WTC11 (cell line): ENCODE results near the gene B4GALT4. TPM values are rescaled to one million over a fixed set of nuclear protein-coding genes. Genes with fewer than 3 reads are reported as not detected.

Experiments used
- ATAC-seq: fragments of 200-7000 bp; cut with Tn5 transposase; 2 replicates; pipeline ENCODE4 v1.10.0; 2021; ENCODE audit warnings: mild to moderate bottlenecking, moderate library complexity
- CTCF ChIA-PET: fragments of 300-600 bp; sonication (Branson Sonifier 250); formaldehyde crosslinking; loops from one replicate; lab custom pipeline; 2021; ENCODE audit warnings: antibody characterized with exemption; lab: Charles Lee
- POLR2A ChIA-PET: fragments of 350-600 bp; sonication (Branson Sonifier 250); formaldehyde crosslinking; loops from one replicate; lab custom pipeline; 2021; ENCODE audit warnings: antibody characterized with exemption; lab: Charles Lee
- DNase-seq: peaks from one replicate; pipeline ENCODE4 v3.0.0; 2021; ENCODE audit warnings: low spot score
- H3K27ac Mint-ChIP-seq: 2 replicates; pipeline ENCODE4 v1.8.0; 2021; ENCODE audit warnings: mixed read lengths
- H3K27me3 Mint-ChIP-seq: 2 replicates; pipeline ENCODE4 v1.8.0; 2021; ENCODE audit warnings: low read depth, mild to moderate bottlenecking, moderate library complexity, mixed read lengths
- H3K36me3 Mint-ChIP-seq: 2 replicates; pipeline ENCODE4 v1.8.0; 2021; ENCODE audit warnings: mixed read lengths
- H3K4me1 Mint-ChIP-seq: 2 replicates; pipeline ENCODE4 v1.8.0; 2022; ENCODE audit warnings: mixed read lengths
- H3K4me3 Mint-ChIP-seq: 2 replicates; pipeline ENCODE4 v1.8.0; 2021; ENCODE audit warnings: mild to moderate bottlenecking, moderate library complexity, mixed read lengths
- H3K9me3 Mint-ChIP-seq: 2 replicates; pipeline ENCODE4 v1.8.0; 2021; ENCODE audit warnings: mixed read lengths
- E2F1 ChIP-seq: sonication (generic); formaldehyde crosslinking; IDR thresholded peaks from 2 replicates; pipeline ENCODE4 v1.8.0; 2022; ENCODE audit warnings: mild to moderate bottlenecking, missing genetic modification reagents
- E2F5 ChIP-seq: sonication (generic); formaldehyde crosslinking; IDR thresholded peaks from 2 replicates; pipeline ENCODE4 v1.8.1; 2022; ENCODE audit warnings: mild to moderate bottlenecking, moderate library complexity, missing genetic modification reagents
- ELF4 ChIP-seq: sonication (generic); formaldehyde crosslinking; IDR thresholded peaks from 2 replicates; pipeline ENCODE4 v1.8.1; 2022; ENCODE audit warnings: low read depth, mild to moderate bottlenecking, moderate library complexity, missing genetic modification reagents
- FOXJ3 ChIP-seq: sonication (generic); formaldehyde crosslinking; IDR thresholded peaks from 2 replicates; pipeline ENCODE4 v1.9.0; 2021; ENCODE audit warnings: missing genetic modification reagents, mild to moderate bottlenecking, borderline replicate concordance
- GTF2I ChIP-seq: fragments of 250-450 bp; sonication (Bioruptor Pico); conservative IDR thresholded peaks from 2 replicates; pipeline ENCODE4 v1.4.0; 2021; ENCODE audit warnings: mild to moderate bottlenecking
- HMGA2 ChIP-seq: fragments of 250-450 bp; sonication (Bioruptor Pico); IDR thresholded peaks from 2 replicates; pipeline ENCODE4 v1.4.0; 2021; ENCODE audit warnings: mild to moderate bottlenecking, moderate library complexity
- JAZF1 ChIP-seq: fragments of 250-450 bp; sonication (Bioruptor Pico); IDR thresholded peaks from 2 replicates; pipeline ENCODE4 v1.9.0; 2021; ENCODE audit warnings: moderate library complexity, mild to moderate bottlenecking, inconsistent platforms
- KAT7 ChIP-seq: sonication (generic); formaldehyde crosslinking; IDR thresholded peaks from 2 replicates; pipeline ENCODE4 v1.8.1; 2023; ENCODE audit warnings: missing genetic modification reagents, mild to moderate bottlenecking, borderline replicate concordance
- MAX ChIP-seq: sonication (generic); formaldehyde crosslinking; IDR thresholded peaks from 2 replicates; pipeline ENCODE4 v1.8.0; 2022; ENCODE audit warnings: mild to moderate bottlenecking, missing genetic modification reagents
- MXD4 ChIP-seq: fragments of 250-450 bp; sonication (Bioruptor Pico); IDR thresholded peaks from 2 replicates; pipeline ENCODE4 v1.8.0; 2021; ENCODE audit warnings: mild to moderate bottlenecking, moderate library complexity, borderline replicate concordance
- NFATC4 ChIP-seq: fragments of 250-450 bp; sonication (Bioruptor Pico); IDR thresholded peaks from 2 replicates; pipeline ENCODE4 v1.9.0; 2021; ENCODE audit warnings: mild to moderate bottlenecking
- SMAD3 ChIP-seq: sonication (generic); formaldehyde crosslinking; IDR thresholded peaks from 2 replicates; pipeline ENCODE4 v1.8.0; 2022; ENCODE audit warnings: missing genetic modification reagents, mild to moderate bottlenecking, borderline replicate concordance
- SOX15 ChIP-seq: fragments of 250-450 bp; sonication (Bioruptor Pico); IDR thresholded peaks from 2 replicates; pipeline ENCODE4 v1.9.0; 2021; ENCODE audit warnings: mild to moderate bottlenecking
- ZNF138 ChIP-seq: sonication (generic); formaldehyde crosslinking; conservative IDR thresholded peaks from 2 replicates; pipeline ENCODE4 v1.8.1; 2022; ENCODE audit warnings: mild to moderate bottlenecking, moderate library complexity, missing genetic modification reagents
- ZNF232 ChIP-seq: sonication (generic); formaldehyde crosslinking; IDR thresholded peaks from 2 replicates; pipeline ENCODE4 v1.8.0; 2022; ENCODE audit warnings: mild to moderate bottlenecking, missing genetic modification reagents
- ZNF396 ChIP-seq: fragments of 250-450 bp; sonication (Bioruptor Pico); IDR thresholded peaks from 2 replicates; pipeline ENCODE4 v1.8.0; 2021; ENCODE audit warnings: mild to moderate bottlenecking, moderate library complexity, borderline replicate concordance
- ZNF671 ChIP-seq: fragments of 250-450 bp; sonication (Bioruptor Pico); IDR thresholded peaks from 2 replicates; pipeline ENCODE4 v1.8.0; 2021; ENCODE audit warnings: mild to moderate bottlenecking
- total RNA-seq: library from RNA; stranded (reverse); gene quantifications from 3 replicates; pipeline ENCODE4 v1.2.3, GENCODE V29; 2021
- TF ChIP-seq, protein P1 (sequence below): sonication (generic); formaldehyde crosslinking; IDR thresholded peaks from 2 replicates; pipeline ENCODE4 v1.8.1; 2022; ENCODE audit warnings: low read depth, mild to moderate bottlenecking, moderate library complexity, missing genetic modification reagents, borderline replicate concordance
- TF ChIP-seq, protein P2 (sequence below): sonication (generic); formaldehyde crosslinking; IDR thresholded peaks from 2 replicates; pipeline ENCODE4 v1.8.1; 2023; ENCODE audit warnings: mild to moderate bottlenecking, moderate library complexity, missing genetic modification reagents
- TF ChIP-seq, protein P3 (sequence below): fragments of 250-450 bp; sonication (Bioruptor Pico); IDR thresholded peaks from 2 replicates; pipeline ENCODE4 v1.9.0; 2021; ENCODE audit warnings: mild to moderate bottlenecking
- TF ChIP-seq, protein P4 (sequence below): fragments of 250-450 bp; sonication (Bioruptor Pico); IDR thresholded peaks from 2 replicates; pipeline ENCODE4 v1.8.0; 2021; ENCODE audit warnings: mild to moderate bottlenecking

B4GALT4 gene
- total RNA-seq, 1 experiment from 2014 or later, result 37.7 TPM

DNA sequence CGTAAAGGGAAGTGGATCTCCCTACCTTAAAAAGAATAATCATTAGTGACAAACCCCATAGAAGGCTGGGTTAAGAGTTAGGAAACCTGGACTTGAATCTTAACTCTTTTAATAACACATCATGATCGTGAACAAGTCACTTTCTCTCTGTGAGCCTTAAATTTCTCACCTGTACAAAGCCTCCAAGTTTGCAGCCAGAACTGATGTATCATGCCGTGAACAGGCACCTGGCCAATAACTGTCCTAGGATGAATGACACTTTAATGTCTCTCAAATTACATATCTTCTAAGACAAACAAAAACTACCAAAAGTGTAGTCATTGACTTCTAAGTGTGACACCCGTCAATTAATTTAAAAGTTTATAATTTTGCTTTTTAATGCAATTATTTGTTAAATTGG, 63.4 kb downstream of the B4GALT4 start:
- DNase-seq, result no peak
- Mint-ChIP-seq H3K9me3 (0 out of 2 replicates have a peak, but pooled peaks cover 3% of the 10 kb centered on the region), H3K4me1 (peaks cover 13% of the 10 kb centered on the region), H3K27ac (no peak overlapping the region), H3K27me3 (peaks cover 7% of the 10 kb centered on the region; the same call in 1 of the 2 replicates), H3K36me3 (no peaks in the 10 kb centered on the region), H3K4me3 (no peak overlapping the region)
- ChIA-PET CTCF (no interaction called here), POLR2A (no interaction called here)
- no peak for TF ChIP-seq HMGA2 (CRISPR knock-in tag)
- TF ChIP-seq ELF4 (CRISPR knock-in tag), result no peak
- no peak for TF ChIP-seq MAX (CRISPR knock-in tag)
- no peak for ATAC-seq

- H3K4me1 Mint-ChIP-seq, result peaks cover 13% of the 10 kb centered on the region
- ChIA-PET POLR2A (no interaction called here), CTCF (no interaction called here)
- H3K27me3 Mint-ChIP-seq, result peaks cover 7% of the 10 kb centered on the region; the same call in 1 of the 2 replicates
- no peaks in the 10 kb centered on the region for H3K36me3 Mint-ChIP-seq
- ATAC-seq (no peak), DNase-seq (no peak)
- H3K4me3 Mint-ChIP-seq, result no peak overlapping the region
- no peak overlapping the region for H3K27ac Mint-ChIP-seq
- H3K9me3 Mint-ChIP-seq, result 0 out of 2 replicates have a peak, but pooled peaks cover 3% of the 10 kb centered on the region
- TF ChIP-seq ZNF396 (no peak), FOXJ3 (CRISPR knock-in tag) (no peak), ZNF232 (CRISPR knock-in tag) (no peak), SMAD3 (CRISPR knock-in tag) (no peak), MXD4 (no peak)
Observed at GRCh38 chr3:119176778-119177177, 63.9 kb downstream of the B4GALT4 start.

DNA sequence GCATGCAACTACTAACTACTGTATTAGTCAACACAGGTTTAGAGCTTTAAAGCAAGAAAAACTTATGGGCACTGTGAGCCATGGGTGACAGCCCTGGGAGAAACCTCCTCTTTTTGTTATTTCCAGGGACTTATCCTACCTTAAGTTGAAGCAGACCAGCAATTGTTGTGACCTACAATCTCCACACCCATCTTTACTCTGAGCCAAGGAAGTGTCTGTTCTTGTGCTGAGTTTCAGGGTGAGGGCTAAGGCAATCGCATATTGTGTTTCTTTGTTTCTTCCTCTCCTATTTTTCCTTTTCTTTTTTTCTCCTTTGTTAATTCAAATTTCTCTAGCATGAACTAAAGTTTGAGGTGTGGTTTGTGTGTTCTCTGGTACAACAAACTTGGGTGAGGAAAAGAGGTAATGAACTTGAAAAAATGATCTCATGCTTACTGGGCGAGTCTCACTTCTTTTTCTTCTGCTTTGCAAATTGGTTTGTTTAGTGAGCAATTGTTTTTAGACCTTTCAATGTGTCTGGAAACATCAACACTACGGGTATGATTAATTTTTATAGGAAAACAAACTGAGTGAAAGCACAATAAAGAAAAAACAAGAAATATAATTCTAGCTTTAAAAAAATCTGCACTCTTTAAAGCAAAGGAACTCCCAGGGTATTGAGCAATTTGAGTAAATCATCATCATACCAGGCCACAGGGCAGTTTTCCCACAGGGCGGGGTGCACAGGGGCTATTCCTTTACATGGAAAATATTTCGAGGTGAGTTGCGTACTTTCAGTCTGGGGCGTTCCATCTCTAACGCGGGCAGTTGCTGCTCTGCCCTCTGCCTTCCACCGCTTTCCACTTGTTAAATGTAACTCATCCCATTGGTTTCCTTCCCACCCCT, 64.6 kb downstream of the B4GALT4 start:
- Mint-ChIP-seq H3K9me3 (0 out of 2 replicates have a peak, but pooled peaks cover 3% of the 10 kb centered on the region), H3K4me3 (no peak overlapping the region), H3K4me1 (peaks cover 13% of the 10 kb centered on the region), H3K27ac (no peak overlapping the region), H3K36me3 (no peaks in the 10 kb centered on the region), H3K27me3 (peaks cover 7% of the 10 kb centered on the region; the same call in 1 of the 2 replicates)
- ChIA-PET CTCF (no interaction called here), POLR2A (no interaction called here)
- no peak for DNase-seq
- no peak for ATAC-seq
- no peak for TF ChIP-seq E2F5 (CRISPR knock-in tag)
- no peak for TF ChIP-seq JAZF1 (CRISPR knock-in tag)
- TF ChIP-seq ZNF138, result no peak
- TF ChIP-seq, protein P1, sequence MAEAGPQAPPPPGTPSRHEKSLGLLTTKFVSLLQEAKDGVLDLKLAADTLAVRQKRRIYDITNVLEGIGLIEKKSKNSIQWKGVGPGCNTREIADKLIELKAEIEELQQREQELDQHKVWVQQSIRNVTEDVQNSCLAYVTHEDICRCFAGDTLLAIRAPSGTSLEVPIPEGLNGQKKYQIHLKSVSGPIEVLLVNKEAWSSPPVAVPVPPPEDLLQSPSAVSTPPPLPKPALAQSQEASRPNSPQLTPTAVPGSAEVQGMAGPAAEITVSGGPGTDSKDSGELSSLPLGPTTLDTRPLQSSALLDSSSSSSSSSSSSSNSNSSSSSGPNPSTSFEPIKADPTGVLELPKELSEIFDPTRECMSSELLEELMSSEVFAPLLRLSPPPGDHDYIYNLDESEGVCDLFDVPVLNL (CRISPR knock-in tag), result no peak
- no peak for TF ChIP-seq SOX15 (CRISPR knock-in tag)
- no peak for TF ChIP-seq ZNF671 (CRISPR knock-in tag)
- TF ChIP-seq, protein P2, sequence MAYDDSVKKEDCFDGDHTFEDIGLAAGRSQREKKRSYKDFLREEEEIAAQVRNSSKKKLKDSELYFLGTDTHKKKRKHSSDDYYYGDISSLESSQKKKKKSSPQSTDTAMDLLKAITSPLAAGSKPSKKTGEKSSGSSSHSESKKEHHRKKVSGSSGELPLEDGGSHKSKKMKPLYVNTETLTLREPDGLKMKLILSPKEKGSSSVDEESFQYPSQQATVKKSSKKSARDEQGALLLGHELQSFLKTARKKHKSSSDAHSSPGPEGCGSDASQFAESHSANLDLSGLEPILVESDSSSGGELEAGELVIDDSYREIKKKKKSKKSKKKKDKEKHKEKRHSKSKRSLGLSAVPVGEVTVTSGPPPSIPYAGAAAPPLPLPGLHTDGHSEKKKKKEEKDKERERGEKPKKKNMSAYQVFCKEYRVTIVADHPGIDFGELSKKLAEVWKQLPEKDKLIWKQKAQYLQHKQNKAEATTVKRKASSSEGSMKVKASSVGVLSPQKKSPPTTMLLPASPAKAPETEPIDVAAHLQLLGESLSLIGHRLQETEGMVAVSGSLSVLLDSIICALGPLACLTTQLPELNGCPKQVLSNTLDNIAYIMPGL (CRISPR knock-in tag), result no peak
- TF ChIP-seq, protein P3, sequence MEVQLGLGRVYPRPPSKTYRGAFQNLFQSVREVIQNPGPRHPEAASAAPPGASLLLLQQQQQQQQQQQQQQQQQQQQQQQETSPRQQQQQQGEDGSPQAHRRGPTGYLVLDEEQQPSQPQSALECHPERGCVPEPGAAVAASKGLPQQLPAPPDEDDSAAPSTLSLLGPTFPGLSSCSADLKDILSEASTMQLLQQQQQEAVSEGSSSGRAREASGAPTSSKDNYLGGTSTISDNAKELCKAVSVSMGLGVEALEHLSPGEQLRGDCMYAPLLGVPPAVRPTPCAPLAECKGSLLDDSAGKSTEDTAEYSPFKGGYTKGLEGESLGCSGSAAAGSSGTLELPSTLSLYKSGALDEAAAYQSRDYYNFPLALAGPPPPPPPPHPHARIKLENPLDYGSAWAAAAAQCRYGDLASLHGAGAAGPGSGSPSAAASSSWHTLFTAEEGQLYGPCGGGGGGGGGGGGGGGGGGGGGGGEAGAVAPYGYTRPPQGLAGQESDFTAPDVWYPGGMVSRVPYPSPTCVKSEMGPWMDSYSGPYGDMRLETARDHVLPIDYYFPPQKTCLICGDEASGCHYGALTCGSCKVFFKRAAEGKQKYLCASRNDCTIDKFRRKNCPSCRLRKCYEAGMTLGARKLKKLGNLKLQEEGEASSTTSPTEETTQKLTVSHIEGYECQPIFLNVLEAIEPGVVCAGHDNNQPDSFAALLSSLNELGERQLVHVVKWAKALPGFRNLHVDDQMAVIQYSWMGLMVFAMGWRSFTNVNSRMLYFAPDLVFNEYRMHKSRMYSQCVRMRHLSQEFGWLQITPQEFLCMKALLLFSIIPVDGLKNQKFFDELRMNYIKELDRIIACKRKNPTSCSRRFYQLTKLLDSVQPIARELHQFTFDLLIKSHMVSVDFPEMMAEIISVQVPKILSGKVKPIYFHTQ (CRISPR knock-in tag), result no peak
- no peak for TF ChIP-seq KAT7
- TF ChIP-seq NFATC4 (CRISPR knock-in tag), result no peak
- TF ChIP-seq, protein P4, sequence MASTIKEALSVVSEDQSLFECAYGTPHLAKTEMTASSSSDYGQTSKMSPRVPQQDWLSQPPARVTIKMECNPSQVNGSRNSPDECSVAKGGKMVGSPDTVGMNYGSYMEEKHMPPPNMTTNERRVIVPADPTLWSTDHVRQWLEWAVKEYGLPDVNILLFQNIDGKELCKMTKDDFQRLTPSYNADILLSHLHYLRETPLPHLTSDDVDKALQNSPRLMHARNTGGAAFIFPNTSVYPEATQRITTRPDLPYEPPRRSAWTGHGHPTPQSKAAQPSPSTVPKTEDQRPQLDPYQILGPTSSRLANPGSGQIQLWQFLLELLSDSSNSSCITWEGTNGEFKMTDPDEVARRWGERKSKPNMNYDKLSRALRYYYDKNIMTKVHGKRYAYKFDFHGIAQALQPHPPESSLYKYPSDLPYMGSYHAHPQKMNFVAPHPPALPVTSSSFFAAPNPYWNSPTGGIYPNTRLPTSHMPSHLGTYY, result no peak
- no peak for TF ChIP-seq GTF2I
- TF ChIP-seq E2F1, result no peak
